GM20000 (cell line): ENCODE results near the gene SLC13A5.
A peak's percentile ranks its signal among the peaks of the same experiment; 100 is the strongest.

ENCODE experiments used
- DNase-seq: peaks from one replicate; pipeline ENCODE4 v3.0.0; 2012; ENCODE audit warnings: low spot score
- CTCF ChIP-seq: IDR thresholded peaks from 2 replicates; pipeline ENCODE4 v1.5.1; 2012; ENCODE audit warnings: mild to moderate bottlenecking, control low read depth; ENCODE audit errors: extremely low read depth, missing control alignments

The SLC13A5 gene

GRCh38 chr17:6648181-6648580 lies 65.0 kb downstream of the SLC13A5 start:
- DNase-seq, result peak; percentile 28
- peak; percentile 20 for TF ChIP-seq CTCF

DNA sequence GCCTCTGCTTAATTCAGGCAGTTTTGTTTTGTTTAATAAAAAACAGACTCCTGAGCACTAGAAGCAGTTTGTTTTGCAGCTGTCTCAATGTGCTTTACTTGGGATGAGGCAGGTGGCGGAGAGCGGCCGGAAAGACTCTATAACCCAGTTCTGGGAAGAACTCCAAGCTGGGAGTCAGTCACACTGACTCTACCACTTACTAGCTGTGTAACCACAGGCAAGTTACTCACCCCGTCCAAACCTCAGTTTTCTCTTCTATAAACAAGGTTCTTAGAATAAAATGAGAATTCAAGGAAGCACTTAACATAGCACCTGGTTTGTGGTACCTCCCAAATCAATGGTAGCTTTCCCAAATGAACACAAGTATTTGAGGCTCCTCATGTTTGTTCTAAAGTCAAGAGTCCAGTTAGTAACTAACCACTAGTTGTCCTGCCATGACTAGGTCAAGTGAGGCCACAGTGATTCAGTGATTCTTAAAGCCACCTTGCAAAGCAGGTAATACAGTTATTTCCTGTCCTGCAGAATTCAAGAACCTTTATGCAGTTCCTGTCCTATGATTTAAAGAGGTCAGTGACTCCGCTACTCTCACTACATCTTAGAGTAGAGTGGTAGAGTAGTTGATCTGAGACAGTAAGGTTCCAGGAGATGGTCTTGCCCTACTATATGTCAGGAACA lies 69.6 kb downstream of the SLC13A5 start:
- DNase-seq, result no peak
- TF ChIP-seq CTCF, result no peak

DNA sequence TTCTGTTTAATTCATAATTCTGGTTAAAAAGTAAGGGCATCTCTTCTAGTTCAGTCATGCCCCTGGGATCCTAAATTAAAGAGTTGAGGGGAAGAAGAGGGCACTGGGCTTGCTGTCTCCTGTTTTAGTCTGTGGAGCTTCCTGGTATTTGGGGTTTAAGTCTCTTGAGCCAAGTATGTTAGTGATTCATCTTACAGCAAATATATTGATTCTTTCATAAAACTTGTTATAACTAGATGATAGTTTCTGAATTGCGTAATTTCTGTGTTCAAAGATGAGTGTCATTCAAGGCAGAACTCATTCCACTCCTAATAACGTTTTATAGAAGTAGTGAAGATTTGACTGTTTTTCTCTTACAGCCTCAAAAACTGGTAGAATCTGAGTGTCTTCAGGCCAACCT lies 70.6 kb downstream of the SLC13A5 start:
- no peak for TF ChIP-seq CTCF
- no peak for DNase-seq

GRCh38 chr17:6641247-6641863 lies 71.8 kb downstream of the SLC13A5 start:
- TF ChIP-seq CTCF, result no peak
- no peak for DNase-seq

DNA sequence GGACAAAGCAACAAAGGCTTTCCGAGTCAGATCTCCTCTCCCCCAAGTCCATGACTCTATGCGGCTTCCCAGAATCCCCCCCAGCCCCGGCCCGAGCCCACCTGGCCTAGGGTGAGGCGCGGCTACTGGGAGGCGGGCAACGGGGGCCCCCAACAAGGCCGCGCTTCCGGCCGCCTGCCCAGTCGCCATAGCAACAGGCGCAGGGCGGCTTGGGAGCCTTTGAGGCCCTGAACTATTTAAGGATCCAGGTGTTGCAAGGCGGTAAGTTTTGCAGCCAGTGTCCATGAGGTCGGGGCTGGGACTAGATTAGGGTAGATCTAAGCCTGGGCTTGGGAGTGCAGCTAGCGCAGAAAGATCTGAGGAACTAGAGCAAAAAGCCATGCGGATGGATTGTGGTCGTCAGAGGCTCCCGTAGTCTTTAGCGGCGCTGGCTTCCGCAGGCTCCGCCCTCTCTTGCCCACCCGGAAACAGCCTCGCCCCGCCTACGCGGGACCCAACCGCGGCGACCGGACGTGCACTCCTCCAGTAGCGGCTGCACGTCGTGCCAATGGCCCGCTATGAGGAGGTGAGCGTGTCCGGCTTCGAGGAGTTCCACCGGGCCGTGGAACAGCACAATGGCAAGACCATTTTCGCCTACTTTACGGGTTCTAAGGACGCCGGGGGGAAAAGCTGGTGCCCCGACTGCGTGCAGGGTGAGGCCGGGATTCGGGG lies 72.5 kb downstream of the SLC13A5 start, which contains the start of the genes KIAA0753 and TXNDC17:
KIAA0753 (minus strand) TSS at position 176 of the 711 bp plus-strand sequence. CDS start 5,608 bp downstream, outside the sequence.
TXNDC17 (plus strand) TSS at position 525 of the 711 bp plus-strand sequence; CDS start at position 548, 23 bp downstream.
- TF ChIP-seq CTCF, result no peak
- peak; percentile 92 for DNase-seq

GRCh38 chr17:6639586-6640535 lies 73.3 kb downstream of the SLC13A5 start:
- no peak for TF ChIP-seq CTCF
- DNase-seq, result peak; percentile 57
